Measurements from ENCODE around the gene ALKBH7. TPM values are rescaled to one million over a fixed set of nuclear protein-coding genes. Genes with fewer than 3 reads are reported as not detected.

ALKBH7 gene
- total RNA-seq (100 to 1,000 TPM in 3 of 7 donors, 10 to 100 TPM in 4; 66.7 to 118 (median 99.0) TPM), polyA plus RNA-seq (10 to 100 TPM in 1 of 2 donors, under 1 TPM in 1; 0.55 to 80.8 TPM)
- long read RNA-seq, donor 1, transcript ALKBH7-201 (4 exons, 1,332 nt) = major isoform, 54 of 58 reads
- long read RNA-seq, donor 1, partial matches to known transcripts = 2 of 58 reads
- long read RNA-seq, donor 1, other reads (novel, unspliced or antisense) = 2 of 58 reads
- long read RNA-seq, donor 2, transcript ALKBH7-201 (4 exons, 1,332 nt) = major isoform, 70 of 77 reads
- long read RNA-seq, donor 2, partial matches to known transcripts = 0 of 77 reads
- long read RNA-seq, donor 2, other reads (novel, unspliced or antisense) = 0 of 77 reads
- long read RNA-seq, donor 3, transcript ALKBH7-201 (4 exons, 1,332 nt) = major isoform, 49 of 76 reads
- long read RNA-seq, donor 3, partial matches to known transcripts = 24 of 76 reads
- long read RNA-seq, donor 3, other reads (novel, unspliced or antisense) = 1 of 76 reads

GRCh38 chr19:6372594-6373095, at the start of gene ALKBH7:
Gene ALKBH7, plus strand, starts transcription at chr19:6372794. Its CDS starts 27 bp downstream, at chr19:6372821.
- Histone ChIP-seq H3K36me3 (no peaks in the 10 kb centered on the region), H3K9me3 (no peaks in the 10 kb centered on the region), H3K4me1 (ENCODE audit: insufficient read depth) (peaks cover 5% of the 10 kb centered on the region), H3K27me3 (no peaks in the 10 kb centered on the region), H3K27ac (peak within 1 kb of the TSS; percentile 63 to 97), H3K4me3 (peak within 1 kb of the TSS; percentile 88)
- 0% methylated on average over 5 to 47 of the region's 47 CpGs for WGBS, 3 donors
- intact Hi-C loops (cut with DNase I) = loop anchor here in 1 of 4 donors (10.0 kb wide), 2 partner anchors 52 to 98 kb away; partner anchors contain the start of genes KHSRP and MLLT1
- peak; percentile 96 to 100 (median 99) for DNase-seq
- TF ChIP-seq POLR2A (IDR thresholded peaks at IDR 0.05) = peak; percentile 35
- TF ChIP-seq EP300 (IDR thresholded peaks at IDR 0.05) = peak; percentile 16
- peak in 1 of 3 donors; percentile 24 for TF ChIP-seq CTCF (IDR thresholded peaks at IDR 0.05)

- no peaks in the 10 kb centered on the region for H3K27me3 ChIP-seq
- 42 to 65% (median 56%) methylated on average over 4 of the region's 4 CpGs for WGBS, 3 donors
- intact Hi-C loops (cut with DNase I) = no loop called here
- H3K4me1 ChIP-seq (ENCODE audit: insufficient read depth) = no peaks in the 10 kb centered on the region
- no peak for TF ChIP-seq POLR2A (IDR thresholded peaks at IDR 0.05)
- no peak for TF ChIP-seq EP300 (IDR thresholded peaks at IDR 0.05)
- no peak for TF ChIP-seq CTCF (IDR thresholded peaks at IDR 0.05)
- H3K36me3 ChIP-seq = no peaks in the 10 kb centered on the region
- H3K9me3 ChIP-seq = no peaks in the 10 kb centered on the region
- DNase-seq = no peak
- no peak overlapping the region for H3K27ac ChIP-seq
- H3K4me3 ChIP-seq = no peak overlapping the region
These were observed 47.8 kb upstream of the ALKBH7 start for GRCh38 chr19:6324757-6325156.

GRCh38 chr19:6325614-6326013, 47.0 kb upstream of the ALKBH7 start:
- H3K27ac ChIP-seq = no peak overlapping the region
- WGBS, 3 donors = 62 to 67% (median 63%) methylated on average over 4 of the region's 4 CpGs
- H3K4me1 ChIP-seq (ENCODE audit: insufficient read depth) = no peaks in the 10 kb centered on the region
- no peaks in the 10 kb centered on the region for H3K9me3 ChIP-seq
- intact Hi-C loops (cut with DNase I) = no loop called here
- H3K27me3 ChIP-seq = no peaks in the 10 kb centered on the region
- no peak overlapping the region for H3K4me3 ChIP-seq
- no peaks in the 10 kb centered on the region for H3K36me3 ChIP-seq
- no peak for DNase-seq
- no peak for TF ChIP-seq EP300 (IDR thresholded peaks at IDR 0.05)
- TF ChIP-seq CTCF (IDR thresholded peaks at IDR 0.05) = no peak
- TF ChIP-seq POLR2A (IDR thresholded peaks at IDR 0.05) = no peak

GRCh38 chr19:6326815-6327214, 45.8 kb upstream of the ALKBH7 start:
- WGBS, 3 donors = 81 to 85% (median 81%) methylated on average over 5 of the region's 5 CpGs
- no peak overlapping the region for H3K27ac ChIP-seq
- H3K27me3 ChIP-seq = no peaks in the 10 kb centered on the region
- no peaks in the 10 kb centered on the region for H3K9me3 ChIP-seq
- intact Hi-C loops (cut with DNase I) = no loop called here
- no peak overlapping the region for H3K4me3 ChIP-seq
- no peak for DNase-seq
- no peak for TF ChIP-seq EP300 (IDR thresholded peaks at IDR 0.05)
- TF ChIP-seq POLR2A (IDR thresholded peaks at IDR 0.05) = no peak
- TF ChIP-seq CTCF (IDR thresholded peaks at IDR 0.05) = no peak
- H3K4me1 ChIP-seq (ENCODE audit: insufficient read depth) = no peaks in the 10 kb centered on the region
- no peaks in the 10 kb centered on the region for H3K36me3 ChIP-seq
